Endothelial cell of umbilical vein (primary cell): ENCODE results near the gene WASF3. TPM values are rescaled to one million over a fixed set of nuclear protein-coding genes. Genes with fewer than 3 reads are reported as not detected.

ENCODE experiments used
- BruUV-seq: library from RNA; stranded (reverse); fragments of 400-500 nt; replicated peaks from 2 replicates; lab custom pipeline; 2021; lab: Mats Ljungman, UMichigan
- CTCF ChIA-PET: fragments of 300-600, 350-600 bp; sonication (Branson Sonifier 250); formaldehyde crosslinking; loops from one replicate; lab custom pipeline; 2021; ENCODE audit warnings: antibody characterized with exemption, inconsistent platforms; lab: Charles Lee
- POLR2A ChIA-PET: fragments of 300-600, 350-600 bp; sonication (Branson Sonifier 250); formaldehyde crosslinking; loops from one replicate; lab custom pipeline; 2021; ENCODE audit warnings: antibody characterized with exemption, inconsistent platforms; lab: Charles Lee
- DNase-seq: peaks from one replicate; pipeline ENCODE4 v3.0.0-alpha.2; 2011; ENCODE audit warnings: low read depth, low spot score
- FAIRE-seq: peaks from 2 replicates; lab custom pipeline; 2011; peaks lifted over from hg19 to GRCh38; lab: Jason Lieb, UNC
- H2AFZ ChIP-seq: 2 replicates; pipeline ENCODE4 v1.6.0; 2012; ENCODE audit warnings: low read depth, low read length, control low read depth, inconsistent platforms
- H3K27ac ChIP-seq: 2 replicates; pipeline ENCODE4 v1.5.1; 2011; ENCODE audit warnings: low read depth, mild to moderate bottlenecking, control low read depth, low read length, moderate library complexity; ENCODE audit not compliant: insufficient read depth
- H3K27me3 ChIP-seq, 2 experiments: 2 replicates each; pipeline versions ENCODE4 v1.6.0 to v1.6.1; 2011; ENCODE audit warnings: low read length in 2 of 2, mixed read lengths in 1 of 2; ENCODE audit not compliant: control insufficient read depth in 2 of 2, insufficient read depth in 2 of 2
- H3K36me3 ChIP-seq, 2 experiments: 2 replicates in 1 of 2; 3 replicates in 1 of 2; pipeline ENCODE4 v1.5.1; 2011; ENCODE audit warnings: low read length in 2 of 2, mild to moderate bottlenecking in 1 of 2, moderate library complexity in 1 of 2; ENCODE audit not compliant: control insufficient read depth in 2 of 2, insufficient read depth in 2 of 2; ENCODE audit errors: extremely low read depth in 1 of 2
- H3K4me1 ChIP-seq: 3 replicates; pipeline ENCODE4 v1.5.1; 2011; ENCODE audit warnings: mild to moderate bottlenecking, low read length; ENCODE audit not compliant: control insufficient read depth, insufficient read depth; ENCODE audit errors: extremely low read depth
- H3K4me2 ChIP-seq: 2 replicates; pipeline ENCODE4 v1.6.1; 2011; ENCODE audit warnings: low read length, control low read depth, mixed read lengths; ENCODE audit not compliant: insufficient read depth
- H3K4me3 ChIP-seq, 3 experiments: fragments of 200-600 bp in 1 of 3; sonication (generic), shearing (Covaris generic) in 1 of 3; replicated peaks in 1 of 3; 2 replicates each; pipeline ENCODE4 v1.5.1; 2011 to 2016; ENCODE audit warnings: control low read depth in 3 of 3, low read length in 3 of 3, mild to moderate bottlenecking in 2 of 3, inconsistent platforms in 1 of 3, low read depth in 1 of 3, moderate library complexity in 1 of 3; ENCODE audit not compliant: insufficient read depth in 1 of 3
- H3K79me2 ChIP-seq: 2 replicates; pipeline ENCODE4 v1.6.0; 2012; ENCODE audit warnings: low read length, inconsistent platforms; ENCODE audit not compliant: control insufficient read depth, insufficient read depth
- H3K9ac ChIP-seq: replicated peaks from 2 replicates; pipeline ENCODE3; 2011; ENCODE audit warnings: low read length, control low read depth; ENCODE audit not compliant: insufficient read depth; ENCODE audit errors: extremely low read depth
- H3K9me1 ChIP-seq: replicated peaks from 3 replicates; pipeline ENCODE4 v1.6.0; 2011; ENCODE audit warnings: mild to moderate bottlenecking, low read length; ENCODE audit not compliant: control insufficient read depth, insufficient read depth; ENCODE audit errors: extremely low read depth
- H3K9me3 ChIP-seq: replicated peaks from 2 replicates; pipeline ENCODE4 v1.5.1; 2012; ENCODE audit warnings: low read length, inconsistent platforms; ENCODE audit not compliant: control insufficient read depth, insufficient read depth
- H4K20me1 ChIP-seq: replicated peaks from 2 replicates; pipeline ENCODE3; 2011; ENCODE audit warnings: mild to moderate bottlenecking, low read length; ENCODE audit not compliant: control insufficient read depth, insufficient read depth; ENCODE audit errors: extremely low read depth
- CTCF ChIP-seq, 2 donors: IDR thresholded peaks; 1 replicate in 1 of 2; 2 replicates in 1 of 2; pipeline ENCODE4 v1.5.1; 2011; ENCODE audit warnings: low read length in 2 of 2, mild to moderate bottlenecking in 2 of 2, moderate library complexity in 2 of 2, control low read depth in 1 of 2, inconsistent platforms in 1 of 2, low read depth in 1 of 2; ENCODE audit not compliant: insufficient read depth in 1 of 2; ENCODE audit errors: extremely low read depth in 1 of 2
- EZH2 ChIP-seq: IDR thresholded peaks from 2 replicates; pipeline ENCODE4 v1.6.1; 2012; ENCODE audit warnings: borderline replicate concordance, low read depth, mild to moderate bottlenecking, moderate library complexity, low read length, inconsistent platforms; ENCODE audit not compliant: severe bottlenecking
- FOS ChIP-seq: IDR thresholded peaks from 2 replicates; pipeline ENCODE4 v1.6.1; 2011; ENCODE audit warnings: mild to moderate bottlenecking, low read length, moderate library complexity, borderline replicate concordance; ENCODE audit not compliant: insufficient read depth
- GATA2 ChIP-seq: IDR thresholded peaks from 2 replicates; pipeline ENCODE4 v1.7.0; 2011; ENCODE audit warnings: low read depth, mild to moderate bottlenecking, moderate library complexity, mixed read lengths, low read length; ENCODE audit not compliant: insufficient read length, insufficient read depth
- JUN ChIP-seq: IDR thresholded peaks from 2 replicates; pipeline ENCODE4 v1.6.1; 2011; ENCODE audit warnings: borderline replicate concordance, low read depth; ENCODE audit not compliant: insufficient read length, insufficient read depth
- MAX ChIP-seq: IDR thresholded peaks from 2 replicates; pipeline ENCODE4 v1.6.1; 2011; ENCODE audit not compliant: insufficient read depth, insufficient read length
- MYC ChIP-seq: IDR thresholded peaks from one replicate; pipeline ENCODE4 v1.6.1; 2011; ENCODE audit warnings: mild to moderate bottlenecking, low read depth, low read length
- POLR2A ChIP-seq: IDR thresholded peaks from 2 replicates; pipeline ENCODE4 v1.6.1; 2012; ENCODE audit warnings: low read depth, mild to moderate bottlenecking, control low read depth, low read length
- POLR2AphosphoS5 ChIP-seq: IDR thresholded peaks from 2 replicates; pipeline ENCODE4 v1.6.1; 2012; ENCODE audit warnings: low read depth, mild to moderate bottlenecking, control low read depth, low read length, moderate library complexity; ENCODE audit not compliant: insufficient read depth
- dilution Hi-C: fragments of 300-500 bp; cut with MboI; formaldehyde crosslinking; loops from one replicate; pipeline ENCODE4 v1.15.0; 2019; ENCODE audit warnings: low sequenced_read_pairs; ENCODE audit not compliant: extremely low pct_ligation_motif_present
- intact Hi-C: fragments of 100-400 bp; cut with micrococcal nuclease; formaldehyde crosslinking; loops from one replicate; pipeline ENCODE4 v1.10.0; 2022
- polyA plus RNA-seq, 4 experiments: library from polyadenylated mRNA; depleted of rRNA in 3 of 4; stranded (reverse) in 3 of 4; unstranded in 1 of 4; fragments of >200 nt; gene quantifications; 2 replicates each; pipeline versions ENCODE4 v1.2.1 to v1.2.3, GENCODE V29; 2011 to 2012; ENCODE audit warnings: missing spikeins in 1 of 4
- total RNA-seq: library from RNA; stranded (reverse); gene quantifications from 2 replicates; pipeline ENCODE4 v1.2.3, GENCODE V29; 2021

The WASF3 gene
- total and polyA plus RNA-seq, 2 donors (not counting 3 experiments of a cell fraction or from before 2014, with no cell fraction given) = 18.5 to 32.4 TPM

GRCh38 chr13:26688286-26688685 is 130.8 kb downstream of the WASF3 start:
- Histone ChIP-seq H3K79me2 (no peaks in the 10 kb centered on the region), H4K20me1 (no peaks in the 10 kb centered on the region), H3K4me3 (no peak overlapping the region), H3K27ac (no peak overlapping the region), H3K27me3 (no peaks in the 10 kb centered on the region), H3K9me1 (no peaks in the 10 kb centered on the region), H2AFZ (no peak overlapping the region), H3K9ac (no peak overlapping the region), H3K9me3 (no peaks in the 10 kb centered on the region), H3K36me3 (peaks cover 15 to 21% of the 10 kb centered on the region in 2 experiments), H3K4me1 (no peaks in the 10 kb centered on the region), H3K4me2 (no peak overlapping the region)
- FAIRE-seq = no peak
- intact Hi-C loops = no loop called here
- TF ChIP-seq GATA2 (no peak), POLR2A (no peak), MAX (no peak), FOS (no peak), JUN (no peak), POLR2AphosphoS5 (no peak), CTCF (IDR thresholded peaks at IDR 0.05; ENCODE audit: extremely low read depth in 1 of 2, insufficient read depth in 1 of 2, low read depth in 1 of 2, low read length in 2 of 2) (no peak), EZH2 (no peak), MYC (no peak)
- no peak for DNase-seq
- no TSS peak for BruUV-seq
- ChIA-PET POLR2A (no interaction called here), CTCF (interaction anchor here (1.2 to 5.1 kb wide), 2 partner anchors 10 to 192 kb away, joined by 3 to 36 read pairs; no protein-coding TSS in a partner anchor)
- dilution Hi-C loops = loop anchor here (25.0 kb wide), 1 partner anchor 201 kb away; no protein-coding TSS in a partner anchor
